ENCODE data around the gene ARMC12. TPM values are rescaled to one million over a fixed set of nuclear protein-coding genes. Genes with fewer than 3 reads are reported as not detected.

Gene ARMC12
- total RNA-seq, 1 donor from 2014 or later: 1.9 TPM

DNA sequence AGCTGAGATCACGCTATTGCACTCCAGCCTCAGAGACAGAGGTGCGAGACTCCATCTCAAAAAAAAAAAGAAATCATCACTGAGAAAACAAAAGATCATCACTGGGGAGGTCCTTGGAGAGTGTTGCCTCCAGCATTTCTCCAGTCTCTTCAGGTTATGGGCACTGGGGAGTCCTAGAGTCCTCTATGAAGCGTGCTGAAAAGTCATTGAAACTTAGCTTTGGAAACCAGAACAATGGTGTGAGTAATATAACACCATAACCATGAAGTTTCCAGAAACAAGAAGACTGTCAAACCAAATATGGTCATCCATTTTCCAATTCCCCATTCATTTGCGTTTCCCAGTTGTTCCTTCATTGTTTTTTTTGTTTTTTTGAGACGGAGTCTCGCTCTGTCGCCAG lies 13.7 kb downstream of the ARMC12 start:
- Histone ChIP-seq H3K9ac (no peak overlapping the region), H3K9me3 (ENCODE audit: low read depth) (no peaks in the 10 kb centered on the region), H3K4me2 (no peak overlapping the region), H3F3A (ENCODE audit: low read depth) (peaks cover 7% of the 10 kb centered on the region), H3K36me3 (no peaks in the 10 kb centered on the region), H3K27me3 (no peaks in the 10 kb centered on the region), H4K20me1 (ENCODE audit: low read depth) (no peaks in the 10 kb centered on the region), H3K4me1 (peaks cover 8% of the 10 kb centered on the region), H3K4me3 (no peak overlapping the region), H2AFZ (replicated peaks) (no peak overlapping the region), H3K79me2 (ENCODE audit: low read depth) (no peaks in the 10 kb centered on the region), H3K27ac (no peak overlapping the region)
- no peak overlapping the region for H3K4me3 Mint-ChIP-seq
- H3K27me3 Mint-ChIP-seq (ENCODE audit: insufficient read depth, low read depth): peaks cover 7% of the 10 kb centered on the region
- no peak overlapping the region for H3K27ac Mint-ChIP-seq
- peaks cover 9% of the 10 kb centered on the region for H3K9me3 Mint-ChIP-seq
- TF ChIP-seq EZH2phosphoT487 (IDR thresholded peaks at IDR 0.05): no peak
- TF ChIP-seq, protein P1, sequence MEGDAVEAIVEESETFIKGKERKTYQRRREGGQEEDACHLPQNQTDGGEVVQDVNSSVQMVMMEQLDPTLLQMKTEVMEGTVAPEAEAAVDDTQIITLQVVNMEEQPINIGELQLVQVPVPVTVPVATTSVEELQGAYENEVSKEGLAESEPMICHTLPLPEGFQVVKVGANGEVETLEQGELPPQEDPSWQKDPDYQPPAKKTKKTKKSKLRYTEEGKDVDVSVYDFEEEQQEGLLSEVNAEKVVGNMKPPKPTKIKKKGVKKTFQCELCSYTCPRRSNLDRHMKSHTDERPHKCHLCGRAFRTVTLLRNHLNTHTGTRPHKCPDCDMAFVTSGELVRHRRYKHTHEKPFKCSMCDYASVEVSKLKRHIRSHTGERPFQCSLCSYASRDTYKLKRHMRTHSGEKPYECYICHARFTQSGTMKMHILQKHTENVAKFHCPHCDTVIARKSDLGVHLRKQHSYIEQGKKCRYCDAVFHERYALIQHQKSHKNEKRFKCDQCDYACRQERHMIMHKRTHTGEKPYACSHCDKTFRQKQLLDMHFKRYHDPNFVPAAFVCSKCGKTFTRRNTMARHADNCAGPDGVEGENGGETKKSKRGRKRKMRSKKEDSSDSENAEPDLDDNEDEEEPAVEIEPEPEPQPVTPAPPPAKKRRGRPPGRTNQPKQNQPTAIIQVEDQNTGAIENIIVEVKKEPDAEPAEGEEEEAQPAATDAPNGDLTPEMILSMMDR (IDR thresholded peaks at IDR 0.05): no peak
- TF ChIP-seq EZH2 (IDR thresholded peaks at IDR 0.05): no peak
- peaks cover 3% of the 10 kb centered on the region for H3K36me3 Mint-ChIP-seq
- H3K4me1 Mint-ChIP-seq: peaks cover 9% of the 10 kb centered on the region
- DNase-seq (ENCODE audit: low spot score): no peak

DNA sequence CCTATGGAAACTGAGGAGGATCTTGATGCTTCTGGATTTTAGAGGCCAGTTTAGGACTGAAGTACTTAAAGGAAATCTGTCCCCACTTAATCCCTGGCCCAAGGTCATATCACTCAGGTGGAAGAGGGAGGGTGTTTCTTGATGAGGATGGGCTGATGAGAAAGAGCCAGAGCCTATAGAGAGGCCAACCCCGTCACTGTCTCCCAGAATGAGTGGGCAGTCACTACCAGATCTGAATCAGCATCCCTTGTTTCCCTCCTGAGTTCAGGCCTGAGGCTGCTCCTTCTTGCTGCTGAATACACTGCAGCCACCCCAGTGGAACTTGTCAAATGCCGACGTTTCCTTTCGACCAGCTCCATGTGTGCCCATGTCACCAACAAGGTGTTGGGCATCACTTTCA lies 14.8 kb downstream of the ARMC12 start:
- no peak overlapping the region for H3K27ac ChIP-seq
- no peaks in the 10 kb centered on the region for H3K36me3 ChIP-seq
- no peak overlapping the region for H3K4me3 ChIP-seq
- H3K27me3 ChIP-seq: no peaks in the 10 kb centered on the region
- H3K27ac Mint-ChIP-seq: no peak overlapping the region
- no peak overlapping the region for H3K9ac ChIP-seq
- peaks cover 7% of the 10 kb centered on the region for H3K27me3 Mint-ChIP-seq (ENCODE audit: insufficient read depth, low read depth)
- H3F3A ChIP-seq (ENCODE audit: low read depth): peaks cover 11% of the 10 kb centered on the region
- no peaks in the 10 kb centered on the region for H3K9me3 ChIP-seq (ENCODE audit: low read depth)
- no peak overlapping the region for H2AFZ ChIP-seq (replicated peaks)
- TF ChIP-seq EZH2phosphoT487 (IDR thresholded peaks at IDR 0.05): no peak
- no peak for TF ChIP-seq EZH2 (IDR thresholded peaks at IDR 0.05)
- TF ChIP-seq, protein P1 (IDR thresholded peaks at IDR 0.05): no peak
- H3K9me3 Mint-ChIP-seq: peaks cover 9% of the 10 kb centered on the region
- no peak overlapping the region for H3K4me2 ChIP-seq
- H3K79me2 ChIP-seq (ENCODE audit: low read depth): no peaks in the 10 kb centered on the region
- no peak for DNase-seq (ENCODE audit: low spot score)
- H3K36me3 Mint-ChIP-seq: peaks cover 3% of the 10 kb centered on the region
- H3K4me3 Mint-ChIP-seq: no peak overlapping the region
- H3K4me1 ChIP-seq: peaks cover 11% of the 10 kb centered on the region
- peaks cover 12% of the 10 kb centered on the region for H3K4me1 Mint-ChIP-seq
- H4K20me1 ChIP-seq (ENCODE audit: low read depth): no peaks in the 10 kb centered on the region

DNA sequence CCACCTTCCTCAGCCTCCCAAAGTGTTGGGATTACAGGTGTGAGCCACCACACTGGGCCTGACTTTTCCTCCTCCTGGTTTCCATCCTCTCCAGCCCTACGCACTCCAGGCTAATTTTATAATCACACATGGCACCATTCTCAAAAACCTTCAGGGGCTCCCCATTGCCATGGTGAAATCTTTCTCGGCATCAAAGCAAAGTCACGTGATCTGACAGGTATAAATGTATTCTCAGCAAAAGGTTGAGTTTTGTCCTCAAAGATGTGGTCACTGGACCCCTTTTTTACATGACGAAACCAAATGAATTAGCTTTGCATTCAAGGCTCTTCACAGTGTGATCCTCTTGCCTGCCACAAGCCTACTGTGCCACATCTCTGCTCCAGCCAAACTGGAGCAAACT lies 15.5 kb downstream of the ARMC12 start:
- no peak overlapping the region for H3K4me2 ChIP-seq

More for the DNA sequence above, 15.5 kb downstream of the ARMC12 start:
- Histone ChIP-seq H3K27me3 (no peaks in the 10 kb centered on the region), H3K9me3 (ENCODE audit: low read depth) (no peaks in the 10 kb centered on the region), H3K27ac (no peak overlapping the region), H3F3A (ENCODE audit: low read depth) (peaks cover 17% of the 10 kb centered on the region), H3K79me2 (ENCODE audit: low read depth) (no peaks in the 10 kb centered on the region), H4K20me1 (ENCODE audit: low read depth) (no peaks in the 10 kb centered on the region), H3K4me3 (no peak overlapping the region), H3K36me3 (no peaks in the 10 kb centered on the region), H3K4me1 (peaks cover 11% of the 10 kb centered on the region), H2AFZ (replicated peaks) (no peak overlapping the region), H3K9ac (no peak overlapping the region)
- Mint-ChIP-seq H3K27me3 (ENCODE audit: insufficient read depth, low read depth) (peaks cover 7% of the 10 kb centered on the region), H3K36me3 (peaks cover 3% of the 10 kb centered on the region), H3K27ac (no peak overlapping the region), H3K4me1 (peaks cover 13% of the 10 kb centered on the region), H3K9me3 (peaks cover 9% of the 10 kb centered on the region), H3K4me3 (no peak overlapping the region)
- DNase-seq (ENCODE audit: low spot score): no peak
- TF ChIP-seq, protein P1 (IDR thresholded peaks at IDR 0.05): no peak
- no peak for TF ChIP-seq EZH2phosphoT487 (IDR thresholded peaks at IDR 0.05)
- no peak for TF ChIP-seq EZH2 (IDR thresholded peaks at IDR 0.05)

Measured in neural progenitor cell (in vitro differentiated cells).